Mesenteric fat pad (tissue), 1 donor: ENCODE measurements around the gene CACNA1F. TPM values are rescaled to one million over a fixed set of nuclear protein-coding genes. Genes with fewer than 3 reads are reported as not detected.

Experiments
- DNase-seq: peaks from one replicate; pipeline ENCODE4 v3.0.0-alpha.2; 2020; ENCODE audit warnings: low spot score
- total RNA-seq: library from RNA; stranded (reverse); fragmentation: NEBNext Ultra II Directional; extraction: Animal tissue kit (Norgen Biotek cat#: 25700); gene quantifications from one replicate; pipeline ENCODE4 v1.2.1, GENCODE V29; 2021
- donor health status: DM: yes; HTN: yes; CAD: no.

The CACNA1F gene
- total RNA-seq, 1 donor from 2014 or later: not detected

DNA sequence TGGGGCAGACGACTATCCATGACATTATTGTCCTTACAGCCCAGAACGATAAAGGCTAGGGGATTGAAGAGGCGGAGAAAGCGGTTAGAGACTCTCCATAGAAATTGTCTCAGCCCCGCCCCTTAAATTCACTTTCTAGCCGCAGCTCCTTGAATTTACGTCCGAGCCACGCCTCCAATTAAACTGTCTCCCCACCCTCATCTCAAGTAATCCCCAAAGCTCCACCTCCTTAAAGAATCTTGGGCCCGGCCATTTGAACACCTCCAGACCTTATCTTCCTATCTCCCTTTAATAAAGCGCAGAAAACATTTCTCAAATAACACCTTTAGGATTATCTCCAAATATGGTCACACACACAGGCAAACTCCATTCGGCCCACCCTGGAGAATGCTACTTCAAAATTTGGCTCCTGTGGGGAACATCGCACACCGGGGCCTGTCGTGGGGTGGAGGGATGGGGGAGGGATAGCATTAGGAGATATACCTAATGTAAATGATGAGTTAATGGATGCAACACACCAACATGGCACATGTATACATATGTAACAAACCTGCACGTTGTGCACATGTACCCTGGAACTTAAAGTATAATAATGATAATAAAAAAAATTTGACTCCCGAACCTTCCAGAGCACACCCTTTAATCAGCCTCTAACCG is 77.8 kb downstream of the CACNA1F start:
- DNase-seq: no peak

Other genes with a start within 250 kb of the CACNA1F start
- 37.6 TPM for gene GRIPAP1, start 231.1 kb downstream of the CACNA1F start, total RNA-seq
- gene TFE3, start 190.0 kb downstream of the CACNA1F start, total RNA-seq: 103 TPM
- 4.0 TPM for gene CCDC120, start 174.3 kb downstream of the CACNA1F start, total RNA-seq
- gene PRAF2, start 159.3 kb downstream of the CACNA1F start, total RNA-seq: 20.7 TPM
- 73.4 TPM for gene WDR45, start 153.5 kb downstream of the CACNA1F start, total RNA-seq
- 18.2 TPM for gene GPKOW, start 109.6 kb downstream of the CACNA1F start, total RNA-seq
- gene MAGIX, start 70.6 kb downstream of the CACNA1F start, total RNA-seq: 1.6 TPM
- gene PLP2, start 61.4 kb downstream of the CACNA1F start, total RNA-seq: 74.3 TPM
- gene PRICKLE3, start 47.0 kb downstream of the CACNA1F start, total RNA-seq: 12.5 TPM
- gene SYP, start 33.1 kb downstream of the CACNA1F start, total RNA-seq: 1.00 TPM
- 12.3 TPM for gene CCDC22, start 2.1 kb upstream of the CACNA1F start, total RNA-seq
- gene FOXP3, start 31.4 kb upstream of the CACNA1F start, total RNA-seq: not detected
- 2.2 TPM for gene PPP1R3F, start 36.5 kb upstream of the CACNA1F start, total RNA-seq
- gene GAGE10, start 70.3 kb upstream of the CACNA1F start, total RNA-seq: not detected
- not detected for gene GAGE12J, start 88.7 kb upstream of the CACNA1F start, total RNA-seq
- gene GAGE13, start 98.2 kb upstream of the CACNA1F start, total RNA-seq: not detected